Measurements from ENCODE around the gene SYTL3. TPM values are rescaled to one million over a fixed set of nuclear protein-coding genes. Genes with fewer than 3 reads are reported as not detected.

SYTL3 gene
- total and polyA plus RNA-seq, 9 of the 15 experiments (the other 6 are each of a cell fraction or from before 2014, with no cell fraction given), result 0.04 to 0.46 (median 0.17) TPM; not detected in 1

- H3K4me3 ChIP-seq, result no peak overlapping the region
- intact Hi-C loops (cut with micrococcal nuclease), result no loop called here
- no peak overlapping the region for H3K9ac ChIP-seq (ENCODE audit: insufficient read depth in 1 of 2, low read depth in 2 of 2, low read length in 2 of 2)
- peaks cover 84% of the 10 kb centered on the region for H3K36me3 ChIP-seq (ENCODE audit: control insufficient read depth, insufficient read depth, low read length)
- H3K27me3 ChIP-seq (ENCODE audit: control insufficient read depth in 2 of 2, insufficient read depth in 2 of 2, low read length in 2 of 2), result no peaks in the 10 kb centered on the region
- H2AFZ ChIP-seq (ENCODE audit: low read depth, low read length), result no peak overlapping the region
- ATAC-seq (no peak), DNase-seq (ENCODE audit: extremely low read depth in 1 of 4, low spot score in 3 of 4) (no peak), FAIRE-seq (no peak)
- no peak overlapping the region for H3K27ac ChIP-seq (ENCODE audit: extremely low read depth, low read depth, low read length)
- no peaks in the 10 kb centered on the region for H3K9me3 ChIP-seq (replicated peaks; ENCODE audit: control insufficient read depth, insufficient read depth, low read depth, low read length)
- no peaks in the 10 kb centered on the region for H3K9me1 ChIP-seq (ENCODE audit: control insufficient read depth, insufficient read depth, low read length)
- BruUV-seq (replicated peaks), result no TSS peak
- ChIA-PET POLR2A (interaction anchor here (0.9 to 1.7 kb wide), 4 partner anchors 10 to 102 kb away, joined by 3 to 4 read pairs (median 3); no protein-coding TSS in a partner anchor), CTCF (ENCODE audit: low intra/inter-chr PET ratio) (no interaction called here)
- 92% methylated on average over 6 of the region's 6 CpGs for WGBS (ENCODE audit: insufficient coverage, low coverage, missing lambda C conversion rate)
- in situ Hi-C loops (cut with MboI), result no loop called here
- H3K4me2 ChIP-seq (ENCODE audit: insufficient read depth, low read length), result no peak overlapping the region
- no peaks in the 10 kb centered on the region for H3K79me2 ChIP-seq (ENCODE audit: control insufficient read depth, insufficient read depth, low read length)
- H4K20me1 ChIP-seq (replicated peaks; ENCODE audit: control insufficient read depth, insufficient read depth, low read length), result no peaks in the 10 kb centered on the region
- TF ChIP-seq HMG20B (CRISPR knock-in tag; IDR thresholded peaks at IDR 0.05) (no peak), EHMT2 (IDR thresholded peaks at IDR 0.05) (no peak), NRF1 (conservative IDR thresholded peaks at IDR 0.05 in 1 of 2, IDR thresholded peaks at IDR 0.05 in 1 of 2) (no peak), RFX1 (IDR thresholded peaks at IDR 0.05) (no peak), ZNF785 (CRISPR knock-in tag; IDR thresholded peaks at IDR 0.05) (no peak), SOX6 (IDR thresholded peaks at IDR 0.05) (no peak), ZNF239 (CRISPR knock-in tag; IDR thresholded peaks at IDR 0.05) (no peak), PCBP2 (IDR thresholded peaks at IDR 0.05; ENCODE audit: low read depth, low read length, poor library complexity, severe bottlenecking) (no peak), ZNF175 (CRISPR knock-in tag; IDR thresholded peaks at IDR 0.05; ENCODE audit: low read depth) (no peak), DMBX1 (CRISPR knock-in tag; IDR thresholded peaks at IDR 0.05; ENCODE audit: borderline replicate concordance) (no peak), BCOR (IDR thresholded peaks at IDR 0.05) (no peak), JUN (IDR thresholded peaks at IDR 0.05; ENCODE audit: borderline replicate concordance, low read depth, low read length) (no peak), JUN (CRISPR knock-in tag; IDR thresholded peaks at IDR 0.05; ENCODE audit: borderline replicate concordance) (no peak)
- TF ChIP-seq, protein P1, sequence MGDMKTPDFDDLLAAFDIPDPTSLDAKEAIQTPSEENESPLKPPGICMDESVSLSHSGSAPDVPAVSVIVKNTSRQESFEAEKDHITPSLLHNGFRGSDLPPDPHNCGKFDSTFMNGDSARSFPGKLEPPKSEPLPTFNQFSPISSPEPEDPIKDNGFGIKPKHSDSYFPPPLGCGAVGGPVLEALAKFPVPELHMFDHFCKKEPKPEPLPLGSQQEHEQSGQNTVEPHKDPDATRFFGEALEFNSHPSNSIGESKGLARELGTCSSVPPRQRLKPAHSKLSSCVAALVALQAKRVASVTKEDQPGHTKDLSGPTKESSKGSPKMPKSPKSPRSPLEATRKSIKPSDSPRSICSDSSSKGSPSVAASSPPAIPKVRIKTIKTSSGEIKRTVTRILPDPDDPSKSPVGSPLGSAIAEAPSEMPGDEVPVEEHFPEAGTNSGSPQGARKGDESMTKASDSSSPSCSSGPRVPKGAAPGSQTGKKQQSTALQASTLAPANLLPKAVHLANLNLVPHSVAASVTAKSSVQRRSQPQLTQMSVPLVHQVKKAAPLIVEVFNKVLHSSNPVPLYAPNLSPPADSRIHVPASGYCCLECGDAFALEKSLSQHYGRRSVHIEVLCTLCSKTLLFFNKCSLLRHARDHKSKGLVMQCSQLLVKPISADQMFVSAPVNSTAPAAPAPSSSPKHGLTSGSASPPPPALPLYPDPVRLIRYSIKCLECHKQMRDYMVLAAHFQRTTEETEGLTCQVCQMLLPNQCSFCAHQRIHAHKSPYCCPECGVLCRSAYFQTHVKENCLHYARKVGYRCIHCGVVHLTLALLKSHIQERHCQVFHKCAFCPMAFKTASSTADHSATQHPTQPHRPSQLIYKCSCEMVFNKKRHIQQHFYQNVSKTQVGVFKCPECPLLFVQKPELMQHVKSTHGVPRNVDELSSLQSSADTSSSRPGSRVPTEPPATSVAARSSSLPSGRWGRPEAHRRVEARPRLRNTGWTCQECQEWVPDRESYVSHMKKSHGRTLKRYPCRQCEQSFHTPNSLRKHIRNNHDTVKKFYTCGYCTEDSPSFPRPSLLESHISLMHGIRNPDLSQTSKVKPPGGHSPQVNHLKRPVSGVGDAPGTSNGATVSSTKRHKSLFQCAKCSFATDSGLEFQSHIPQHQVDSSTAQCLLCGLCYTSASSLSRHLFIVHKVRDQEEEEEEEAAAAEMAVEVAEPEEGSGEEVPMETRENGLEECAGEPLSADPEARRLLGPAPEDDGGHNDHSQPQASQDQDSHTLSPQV (IDR thresholded peaks at IDR 0.05), result no peak
- H3K4me1 ChIP-seq (replicated peaks in 1 of 2; ENCODE audit: control insufficient read depth in 2 of 2, insufficient read depth in 2 of 2, low read length in 2 of 2), result peaks cover 12 to 15% of the 10 kb centered on the region in 2 experiments; a peak in 4 of 5 replicates
Measured at GRCh38 chr6:158767709-158768108, 117.9 kb downstream of the SYTL3 start.

All from K562 (cell line).